GM12878 (cell line): ENCODE data around the gene ERBB3. TPM values are rescaled to one million over a fixed set of nuclear protein-coding genes. Genes with fewer than 3 reads are reported as not detected.
A peak's percentile ranks its signal among the peaks of the same experiment; 100 is the strongest.

Experiments
- ATAC-seq: fragments of 200-7000 bp; cut with Tn5 transposase; 3 replicates; pipeline ENCODE4 v1.9.1; 2020; ENCODE audit warnings: mild to moderate bottlenecking, moderate library complexity
- BruUV-seq: library from RNA; stranded (reverse); fragments of 400-500 nt; replicated peaks from 2 replicates; lab custom pipeline; 2021; lab: Mats Ljungman, UMichigan
- CTCF ChIA-PET: fragments of 300-600 bp; sonication (Branson Sonifier 250); formaldehyde crosslinking; extraction: SDS; loops from one replicate; lab custom pipeline; 2021; ENCODE audit warnings: inconsistent platforms; lab: Yijun Ruan, JAX
- POLR2A ChIA-PET: fragments of 350-600 bp; formaldehyde crosslinking; extraction: SDS; loops from one replicate; lab custom pipeline; 2021; ENCODE audit warnings: inconsistent platforms; lab: Charles Lee
- RAD21 ChIA-PET: fragments of 300-600 bp; sonication (Branson Sonifier 250); formaldehyde crosslinking; loops from one replicate; lab custom pipeline; 2023; ENCODE audit warnings: antibody characterized with exemption; ENCODE audit not compliant: unreplicated experiment; lab: Charles Lee
- SMC1A ChIA-PET: fragments of 300-600 bp; sonication (Branson Sonifier 250); formaldehyde crosslinking; loops from one replicate; lab custom pipeline; 2023; ENCODE audit not compliant: unreplicated experiment, uncharacterized antibody; lab: Charles Lee
- DNase-seq: peaks from one replicate; pipeline ENCODE4 v3.0.0-alpha.2; 2011; ENCODE audit warnings: low read depth, low spot score
- FAIRE-seq: peaks from 3 replicates; lab custom pipeline; 2011; peaks lifted over from hg19 to GRCh38; lab: Jason Lieb, UNC
- H2AFZ ChIP-seq: 2 replicates; pipeline ENCODE4 v1.6.0; 2011; ENCODE audit warnings: low read depth, low read length, control low read depth; ENCODE audit not compliant: control insufficient read depth
- H3K27ac ChIP-seq: 2 replicates; pipeline ENCODE4 v1.5.1; 2011; ENCODE audit warnings: control low read depth; ENCODE audit not compliant: control insufficient read depth, insufficient read depth
- H3K27me3 ChIP-seq, 2 experiments: replicated peaks in 1 of 2; 2 replicates each; pipeline versions ENCODE4 v1.6.0 to v1.6.1; 2011; ENCODE audit warnings: low read length in 1 of 2; ENCODE audit not compliant: control insufficient read depth in 2 of 2, insufficient read depth in 2 of 2
- H3K36me3 ChIP-seq, 2 experiments: 2 replicates each; pipeline ENCODE4 v1.5.1; 2011; ENCODE audit warnings: low read length in 1 of 2; ENCODE audit not compliant: control insufficient read depth in 2 of 2, insufficient read depth in 2 of 2
- H3K4me1 ChIP-seq: 2 replicates; pipeline ENCODE4 v1.6.1; 2011; ENCODE audit warnings: mild to moderate bottlenecking, low read length, moderate library complexity, mixed read lengths; ENCODE audit not compliant: control insufficient read depth, insufficient read depth
- H3K4me2 ChIP-seq: 2 replicates; pipeline ENCODE4 v1.6.0; 2011; ENCODE audit warnings: control low read depth; ENCODE audit not compliant: control insufficient read depth, insufficient read depth
- H3K4me3 ChIP-seq: fragments of 200-600 bp; sonication (generic); 2 replicates; pipeline ENCODE4 v1.5.1; 2016
- H3K79me2 ChIP-seq: 2 replicates; pipeline ENCODE4 v1.6.0; 2011; ENCODE audit warnings: low read length; ENCODE audit not compliant: control insufficient read depth, insufficient read depth
- H3K9ac ChIP-seq: 2 replicates; pipeline ENCODE4 v1.8.0; 2011; ENCODE audit warnings: low read length, control low read depth, mixed read lengths; ENCODE audit not compliant: control insufficient read depth, insufficient read depth
- H3K9me3 ChIP-seq: replicated peaks from 3 replicates; pipeline ENCODE4 v1.5.1; 2011; ENCODE audit warnings: mild to moderate bottlenecking, low read length; ENCODE audit not compliant: control insufficient read depth, insufficient read depth
- H4K20me1 ChIP-seq: 2 replicates; pipeline ENCODE4 v1.6.0; 2011; ENCODE audit not compliant: control insufficient read depth, insufficient read depth
- ETV6 ChIP-seq, 2 experiments: fragments of 450-650 bp in 1 of 2; IDR thresholded peaks in 1 of 2; conservative IDR thresholded peaks in 1 of 2; 2 replicates each; pipeline ENCODE4 v1.6.1; 2014; ENCODE audit warnings: antibody characterized with exemption in 1 of 2, borderline replicate concordance in 1 of 2, low read depth in 1 of 2, mild to moderate bottlenecking in 1 of 2, moderate library complexity in 1 of 2
- FOXK2 ChIP-seq: fragments of 450-650 bp; IDR thresholded peaks from 2 replicates; pipeline ENCODE4 v1.6.1; 2017; ENCODE audit warnings: mild to moderate bottlenecking, moderate library complexity
- HDGF ChIP-seq: fragments of 450-650 bp; IDR thresholded peaks from 2 replicates; pipeline ENCODE4 v1.6.1; 2016; ENCODE audit warnings: antibody characterized with exemption
- IKZF2 ChIP-seq, 2 experiments: fragments of 450-650 bp; IDR thresholded peaks; 2 replicates each; pipeline ENCODE4 v1.6.1; 2017; ENCODE audit warnings: mild to moderate bottlenecking in 2 of 2, moderate library complexity in 2 of 2
- MTA2 ChIP-seq: fragments of 450-650 bp; IDR thresholded peaks from 2 replicates; pipeline ENCODE4 v1.6.1; 2016; ENCODE audit warnings: low read depth, mild to moderate bottlenecking, moderate library complexity
- MYB ChIP-seq: fragments of 150-350 bp; IDR thresholded peaks from 2 replicates; pipeline ENCODE4 v1.6.1; 2014; ENCODE audit warnings: mild to moderate bottlenecking, low read depth, low read length, borderline replicate concordance
- NFIC ChIP-seq: IDR thresholded peaks from 2 replicates; pipeline ENCODE4 v1.6.1; 2012; ENCODE audit warnings: low read depth, mild to moderate bottlenecking, inconsistent platforms, low read length, moderate library complexity
- TCF7 ChIP-seq: IDR thresholded peaks from 2 replicates; pipeline ENCODE4 v1.6.1; 2014; ENCODE audit warnings: antibody characterized with exemption, borderline replicate concordance
- WGBS: methylation state at CpG from one replicate; pipeline ENCODE4 v1.1.6; 2016; ENCODE audit warnings: low lambda C conversion rate; ENCODE audit not compliant: insufficient replicate concordance, insufficient coverage; ENCODE audit errors: missing lambda C conversion rate; 5-methylcytosine and 5-hydroxymethylcytosine counted together
- in situ Hi-C: fragments of 300-500 bp; cut with MboI; formaldehyde crosslinking; loops from 9 replicates; pipeline ENCODE4 v1.14.3; 2018; ENCODE audit warnings: mixed read lengths
- intact Hi-C: fragments of 100-400 bp; cut with micrococcal nuclease; formaldehyde crosslinking; loops from one replicate; pipeline ENCODE4 v1.14.2; 2022; ENCODE audit not compliant: unreplicated experiment
- polyA plus RNA-seq, 11 experiments: library from polyadenylated mRNA; depleted of rRNA in 4 of 11; unstranded in 6 of 11; stranded (reverse) in 5 of 11; fragments of >200 nt; fragmentation: Nextera tagmentation in 4 of 11; fragmentation: Illumina TruSeq in 1 of 11; extraction: Ambion mirVana in 4 of 11; extraction: Trizol in 1 of 11; gene quantifications; 1 replicate in 1 of 11; 2 replicates in 10 of 11; pipeline versions ENCODE4 v1.2.1 to v1.2.3, GENCODE V29; 2011 to 2016; ENCODE audit warnings: inconsistent platforms in 2 of 11, missing spikeins in 2 of 11, low read depth in 1 of 11
- total RNA-seq, 4 experiments: library from RNA; depleted of rRNA in 3 of 4; stranded (reverse); fragments of >200 nt in 3 of 4; fragmentation: Illumina TruSeq in 1 of 4; extraction: Trizol in 1 of 4; gene quantifications; 2 replicates each; pipeline versions ENCODE4 v1.2.1 to v1.2.3, GENCODE V29; 2013 to 2021
- TF ChIP-seq, protein P1 (sequence below): fragments of 450-650 bp; IDR thresholded peaks from 2 replicates; pipeline ENCODE4 v1.6.1; 2014; ENCODE audit warnings: mild to moderate bottlenecking
- TF ChIP-seq, protein P2 (sequence below): fragments of 450-650 bp; IDR thresholded peaks from 2 replicates; pipeline ENCODE4 v1.6.1; 2017; ENCODE audit warnings: antibody characterized with exemption, mild to moderate bottlenecking, moderate library complexity

The ERBB3 gene
- total and polyA plus RNA-seq, 10 of the 15 experiments (the other 5 are each of a cell fraction or from before 2014, with no cell fraction given) = 0.03 to 0.72 (median 0.04) TPM; not detected in 5

GRCh38 chr12:56037161-56037560, 42.8 kb upstream of the ERBB3 start:
- ATAC-seq = no peak
- Histone ChIP-seq H3K27me3 (no peaks in the 10 kb centered on the region), H3K4me2 (no peak overlapping the region), H3K27ac (no peak overlapping the region), H3K4me3 (no peak overlapping the region), H3K4me1 (peaks cover 6% of the 10 kb centered on the region), H4K20me1 (no peaks in the 10 kb centered on the region), H3K9ac (no peak overlapping the region), H3K79me2 (peaks cover 4% of the 10 kb centered on the region), H3K36me3 (no peaks in the 10 kb centered on the region), H2AFZ (peak overlapping the region; percentile 7; the same call in 1 of the 2 replicates), H3K9me3 (no peaks in the 10 kb centered on the region)
- 6% methylated on average over 2 of the region's 2 CpGs for WGBS
- POLR2A ChIA-PET = interaction anchor here (0.6 to 1.3 kb wide), 4 partner anchors 40 to 318 kb away, joined by 3 to 4 read pairs (median 3); partner anchors contain the start of genes DGKA, RPL41 and SUOX
- BruUV-seq = no TSS peak
- intact Hi-C loops = no loop called here
- DNase-seq = no peak
- SMC1A ChIA-PET = interaction anchor here (1.4 to 5.0 kb wide), 2 partner anchors 41 to 298 kb away, joined by 7 to 52 read pairs; partner anchors contain the start of gene SUOX
- in situ Hi-C loops = no loop called here
- no peak for TF ChIP-seq ETV6 (conservative IDR thresholded peaks at IDR 0.05 in 1 of 2, IDR thresholded peaks at IDR 0.05 in 1 of 2; ENCODE audit: borderline replicate concordance in 1 of 2, low read depth in 1 of 2)
- TF ChIP-seq IKZF2 (IDR thresholded peaks at IDR 0.05) = no peak
- no peak for TF ChIP-seq HDGF
- TF ChIP-seq MTA2 = no peak
- TF ChIP-seq, protein P1, sequence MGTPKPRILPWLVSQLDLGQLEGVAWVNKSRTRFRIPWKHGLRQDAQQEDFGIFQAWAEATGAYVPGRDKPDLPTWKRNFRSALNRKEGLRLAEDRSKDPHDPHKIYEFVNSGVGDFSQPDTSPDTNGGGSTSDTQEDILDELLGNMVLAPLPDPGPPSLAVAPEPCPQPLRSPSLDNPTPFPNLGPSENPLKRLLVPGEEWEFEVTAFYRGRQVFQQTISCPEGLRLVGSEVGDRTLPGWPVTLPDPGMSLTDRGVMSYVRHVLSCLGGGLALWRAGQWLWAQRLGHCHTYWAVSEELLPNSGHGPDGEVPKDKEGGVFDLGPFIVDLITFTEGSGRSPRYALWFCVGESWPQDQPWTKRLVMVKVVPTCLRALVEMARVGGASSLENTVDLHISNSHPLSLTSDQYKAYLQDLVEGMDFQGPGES = no peak
- TF ChIP-seq NFIC = no peak
- TF ChIP-seq TCF7 = no peak
- TF ChIP-seq, protein P2, sequence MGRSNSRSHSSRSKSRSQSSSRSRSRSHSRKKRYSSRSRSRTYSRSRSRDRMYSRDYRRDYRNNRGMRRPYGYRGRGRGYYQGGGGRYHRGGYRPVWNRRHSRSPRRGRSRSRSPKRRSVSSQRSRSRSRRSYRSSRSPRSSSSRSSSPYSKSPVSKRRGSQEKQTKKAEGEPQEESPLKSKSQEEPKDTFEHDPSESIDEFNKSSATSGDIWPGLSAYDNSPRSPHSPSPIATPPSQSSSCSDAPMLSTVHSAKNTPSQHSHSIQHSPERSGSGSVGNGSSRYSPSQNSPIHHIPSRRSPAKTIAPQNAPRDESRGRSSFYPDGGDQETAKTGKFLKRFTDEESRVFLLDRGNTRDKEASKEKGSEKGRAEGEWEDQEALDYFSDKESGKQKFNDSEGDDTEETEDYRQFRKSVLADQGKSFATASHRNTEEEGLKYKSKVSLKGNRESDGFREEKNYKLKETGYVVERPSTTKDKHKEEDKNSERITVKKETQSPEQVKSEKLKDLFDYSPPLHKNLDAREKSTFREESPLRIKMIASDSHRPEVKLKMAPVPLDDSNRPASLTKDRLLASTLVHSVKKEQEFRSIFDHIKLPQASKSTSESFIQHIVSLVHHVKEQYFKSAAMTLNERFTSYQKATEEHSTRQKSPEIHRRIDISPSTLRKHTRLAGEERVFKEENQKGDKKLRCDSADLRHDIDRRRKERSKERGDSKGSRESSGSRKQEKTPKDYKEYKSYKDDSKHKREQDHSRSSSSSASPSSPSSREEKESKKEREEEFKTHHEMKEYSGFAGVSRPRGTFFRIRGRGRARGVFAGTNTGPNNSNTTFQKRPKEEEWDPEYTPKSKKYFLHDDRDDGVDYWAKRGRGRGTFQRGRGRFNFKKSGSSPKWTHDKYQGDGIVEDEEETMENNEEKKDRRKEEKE = no peak
- no peak for TF ChIP-seq MYB
- no peak for TF ChIP-seq FOXK2
- RAD21 ChIA-PET = interaction anchor here (0.6 to 1.5 kb wide), 5 partner anchors 40 to 299 kb away, joined by 3 to 6 read pairs (median 4); partner anchors contain the start of gene SUOX
- no peak for FAIRE-seq
- CTCF ChIA-PET = interaction anchor here (0.5 to 5.0 kb wide), 6 partner anchors 23 to 298 kb away, joined by 3 to 64 read pairs (median 4); partner anchors contain the start of gene SUOX
